ENCODE data around the gene DHRSX.
"Not testable (repeated sequence)": the region's sequence is repeated elsewhere in the genome, so short reads cannot be mapped to it uniquely, and the experiment has no call there.

DHRSX gene

DNA sequence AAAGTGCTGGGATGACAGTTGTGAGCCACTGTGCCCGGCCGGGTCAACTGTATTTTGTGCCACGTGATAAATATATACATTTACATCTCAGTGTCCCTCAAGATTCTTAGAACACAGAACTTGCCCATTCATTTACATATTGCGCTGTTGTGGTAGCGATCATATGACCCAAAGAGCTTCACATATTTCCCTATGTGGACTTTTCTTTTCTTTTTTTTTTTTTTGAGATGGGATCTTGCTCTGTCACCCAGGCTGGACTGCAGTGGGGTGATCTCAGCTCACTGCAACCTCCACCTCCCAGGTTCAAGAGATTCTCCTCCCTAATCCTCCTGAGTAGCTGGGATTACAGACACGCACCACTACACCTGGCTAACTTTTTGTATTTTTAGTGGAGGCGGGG lies 180.7 kb downstream of the DHRSX start:
- no peak for DNase-seq

DNA sequence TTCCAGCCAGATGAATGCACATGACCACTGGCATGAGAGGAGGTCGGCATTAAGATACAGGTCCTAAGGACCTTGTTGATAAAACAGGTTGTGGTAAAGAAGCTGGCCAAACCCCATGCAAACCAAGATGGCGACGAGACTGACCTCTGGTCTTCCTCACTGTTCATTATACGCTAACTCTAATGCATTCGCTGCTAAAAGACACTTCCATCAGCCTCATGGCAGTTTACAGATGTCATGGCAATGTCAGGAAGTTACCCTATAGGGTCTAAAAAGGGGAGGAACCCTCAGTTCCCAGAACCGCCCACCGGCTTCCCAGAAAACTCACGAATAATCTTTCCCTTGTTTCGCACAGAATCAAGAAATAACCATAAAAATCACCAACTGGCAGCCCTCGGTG lies 182.4 kb downstream of the DHRSX start:
- no peak for DNase-seq

DNA sequence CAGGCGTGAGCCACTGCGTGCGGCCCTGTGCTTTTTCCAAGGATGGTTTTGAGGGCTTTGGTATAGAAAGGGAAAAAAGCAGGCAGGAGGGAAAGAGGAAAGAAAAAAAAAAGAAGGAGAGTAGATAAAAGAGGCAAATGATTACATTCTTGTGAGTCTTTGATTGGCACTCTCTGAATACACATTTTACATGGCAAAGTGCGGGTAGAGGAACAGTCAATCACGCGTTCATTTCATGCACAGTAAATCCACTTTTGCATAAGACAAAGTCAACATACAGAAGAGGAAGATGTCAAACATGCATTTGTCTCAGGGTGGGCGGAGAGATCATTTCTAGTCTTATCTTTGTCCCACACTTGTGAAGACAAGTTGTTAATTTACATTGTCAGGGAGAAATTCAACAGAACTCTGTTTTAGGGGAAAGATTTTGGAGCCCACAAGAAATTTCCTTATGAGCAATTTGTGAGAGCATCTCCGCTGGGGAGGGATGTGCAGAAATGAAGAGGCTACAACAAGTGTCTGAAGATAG lies 183.2 kb downstream of the DHRSX start:
- DNase-seq, result no peak

DNA sequence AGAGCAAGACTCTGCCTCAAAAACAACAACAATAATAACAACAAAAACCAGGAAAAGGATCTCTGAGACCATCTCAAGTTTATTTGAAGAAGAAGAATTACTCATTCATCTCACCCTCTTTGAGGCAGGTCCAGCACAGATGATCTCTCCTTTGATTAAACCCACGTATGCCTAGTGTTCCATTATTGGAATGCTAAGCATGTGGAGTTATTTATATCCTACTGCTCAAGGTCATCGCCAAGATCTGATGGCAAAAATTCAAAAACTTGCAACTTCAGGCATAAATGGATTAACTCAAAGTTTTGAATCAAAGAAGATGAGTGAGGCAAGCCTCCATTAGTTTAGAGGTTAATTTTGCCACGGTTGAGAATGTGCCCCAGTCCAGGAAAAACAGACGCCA lies 184.2 kb downstream of the DHRSX start:
- no peak for DNase-seq

DNA sequence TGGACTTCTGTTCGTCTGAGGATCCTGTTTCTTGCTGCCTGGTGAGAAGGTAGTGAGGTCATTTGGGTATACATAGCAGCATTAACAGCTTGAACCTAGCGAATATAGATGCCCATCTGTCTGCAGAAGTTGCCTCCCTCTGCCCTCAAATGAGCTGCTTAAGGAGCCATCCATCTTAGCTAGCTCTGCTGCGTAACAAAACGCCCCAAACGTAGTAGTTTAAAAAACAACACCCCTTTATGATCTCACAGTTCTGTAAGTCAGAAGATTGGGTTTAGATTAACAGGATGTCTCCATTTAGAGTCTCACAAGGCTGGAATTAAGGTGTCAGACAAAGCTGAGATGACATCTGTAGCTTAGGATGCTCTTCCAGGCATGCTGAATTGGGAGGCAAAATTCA lies 185.3 kb downstream of the DHRSX start:
- no peak for DNase-seq

DNA sequence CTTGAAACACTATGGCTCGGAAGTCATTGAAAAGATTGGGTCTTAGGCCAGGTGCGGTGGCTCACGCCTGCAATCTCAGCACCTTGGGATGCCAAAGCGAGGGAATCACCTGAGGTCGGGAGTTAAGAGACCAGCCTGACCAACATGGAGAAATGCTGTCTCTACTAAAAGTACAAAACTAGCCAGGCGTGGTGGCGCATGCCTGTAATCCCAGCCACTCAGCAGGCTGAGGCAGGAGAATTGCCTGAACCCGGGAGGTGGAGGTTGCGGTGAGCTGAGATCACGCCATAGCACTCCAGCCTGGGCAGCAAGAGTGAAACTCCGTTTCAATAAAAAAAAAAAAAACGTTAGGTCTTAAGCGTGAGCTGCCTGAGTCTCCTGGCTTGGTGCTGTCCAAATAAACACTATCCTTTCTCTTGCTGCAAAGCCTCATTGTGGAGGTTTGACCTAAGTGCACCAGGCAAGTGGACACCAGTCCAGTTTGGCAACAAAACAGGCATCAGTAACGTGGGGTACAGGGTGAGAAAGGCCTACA lies 185.9 kb downstream of the DHRSX start:
- no peak for DNase-seq

- no peak for DNase-seq
These were observed 186.7 kb downstream of the DHRSX start for GRCh38 chrX:2313864-2314640.

DNA sequence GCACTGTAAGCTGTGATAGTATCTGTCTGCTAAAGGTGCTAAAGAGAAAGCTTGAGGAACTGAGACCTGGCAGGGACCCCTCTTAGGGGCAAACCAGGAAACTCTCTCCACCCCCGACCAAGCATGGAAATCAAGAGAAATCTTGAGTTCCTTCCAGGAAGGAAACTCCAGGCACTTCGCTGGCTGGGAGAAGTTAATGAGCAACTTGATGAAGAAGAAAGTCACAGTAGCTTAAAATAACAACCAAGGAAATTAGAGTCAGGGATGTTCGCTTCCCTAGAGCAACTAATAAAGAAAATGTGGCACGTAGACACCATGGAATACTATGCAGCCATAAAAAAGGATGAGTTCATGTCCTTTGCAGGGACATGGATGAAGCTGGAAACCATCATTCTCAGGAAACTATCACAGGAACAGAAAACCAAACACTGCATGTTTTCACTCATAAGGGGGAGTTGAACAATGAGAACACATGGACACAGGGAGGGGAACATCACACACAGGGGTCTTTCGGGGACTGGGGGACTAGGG lies 188.7 kb downstream of the DHRSX start:
- DNase-seq, result not testable (repeated sequence)

GRCh38 chrX:2311501-2311900 lies 189.3 kb downstream of the DHRSX start:
- no peak for DNase-seq

- no peak for DNase-seq
These were observed 198.9 kb downstream of the DHRSX start for GRCh38 chrX:2301901-2302300.

DNA sequence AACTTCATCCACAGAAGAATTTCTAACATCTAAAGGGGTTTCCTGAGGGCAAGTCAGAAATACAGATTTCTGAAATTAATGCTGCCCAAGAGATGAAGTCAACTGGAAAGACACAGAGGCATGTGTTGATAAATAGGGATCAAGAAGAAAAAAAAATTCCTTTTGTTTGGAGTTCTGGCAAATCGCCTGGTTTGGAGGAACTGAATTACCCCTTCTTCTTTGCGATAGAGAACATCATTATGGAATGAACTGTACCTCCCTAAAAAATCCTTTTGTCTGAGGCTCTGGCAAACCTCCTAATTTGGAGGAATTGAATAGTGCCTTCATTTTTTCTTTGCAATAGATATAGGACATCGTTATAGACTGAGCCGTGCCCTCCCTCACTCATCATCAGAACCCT lies 200.9 kb downstream of the DHRSX start:
- no peak for DNase-seq

DNA sequence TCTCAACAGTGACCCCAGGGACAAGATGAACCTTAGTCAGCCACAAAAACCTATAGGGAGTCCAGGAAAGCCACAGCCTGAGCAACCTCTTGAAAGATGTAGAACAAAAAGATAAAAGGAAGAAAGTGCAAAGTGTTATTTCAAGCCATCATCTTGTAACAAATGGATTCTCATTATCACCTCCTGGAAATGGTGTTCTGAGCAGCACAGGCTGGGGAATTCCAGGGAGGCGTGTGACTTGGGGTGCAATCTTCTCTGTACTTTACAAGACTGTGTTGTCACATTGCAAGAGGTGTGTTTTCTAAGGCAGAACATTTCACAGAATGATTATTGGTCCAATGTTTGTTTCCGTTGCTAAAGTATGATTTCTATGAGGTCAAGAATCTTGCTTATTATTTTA lies 214.0 kb downstream of the DHRSX start:
- DNase-seq, result no peak

DNA sequence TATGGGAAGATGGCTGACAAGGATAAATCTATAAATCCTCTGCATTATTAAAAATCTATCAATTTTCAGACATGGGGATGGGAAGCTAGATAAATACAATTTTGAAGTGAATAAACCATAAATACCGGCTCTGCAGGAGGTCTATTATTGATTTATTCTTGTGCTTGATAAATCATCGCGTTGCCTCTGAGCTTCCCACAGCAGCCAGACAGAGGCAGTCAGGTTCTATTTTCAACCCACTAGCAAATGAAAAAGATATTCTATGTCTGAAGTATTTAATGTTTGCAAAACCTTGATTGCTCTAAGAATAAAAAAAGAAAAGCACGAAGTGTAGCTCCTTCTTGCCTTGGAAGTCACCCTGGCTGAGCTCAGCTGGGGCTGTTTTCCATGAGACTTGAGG lies 216.2 kb downstream of the DHRSX start:
- no peak for DNase-seq

- no peak for DNase-seq
These were observed 216.6 kb downstream of the DHRSX start for GRCh38 chrX:2284133-2284532.

GRCh38 chrX:2283111-2283859 lies 217.5 kb downstream of the DHRSX start:
- DNase-seq, result no peak

DNA sequence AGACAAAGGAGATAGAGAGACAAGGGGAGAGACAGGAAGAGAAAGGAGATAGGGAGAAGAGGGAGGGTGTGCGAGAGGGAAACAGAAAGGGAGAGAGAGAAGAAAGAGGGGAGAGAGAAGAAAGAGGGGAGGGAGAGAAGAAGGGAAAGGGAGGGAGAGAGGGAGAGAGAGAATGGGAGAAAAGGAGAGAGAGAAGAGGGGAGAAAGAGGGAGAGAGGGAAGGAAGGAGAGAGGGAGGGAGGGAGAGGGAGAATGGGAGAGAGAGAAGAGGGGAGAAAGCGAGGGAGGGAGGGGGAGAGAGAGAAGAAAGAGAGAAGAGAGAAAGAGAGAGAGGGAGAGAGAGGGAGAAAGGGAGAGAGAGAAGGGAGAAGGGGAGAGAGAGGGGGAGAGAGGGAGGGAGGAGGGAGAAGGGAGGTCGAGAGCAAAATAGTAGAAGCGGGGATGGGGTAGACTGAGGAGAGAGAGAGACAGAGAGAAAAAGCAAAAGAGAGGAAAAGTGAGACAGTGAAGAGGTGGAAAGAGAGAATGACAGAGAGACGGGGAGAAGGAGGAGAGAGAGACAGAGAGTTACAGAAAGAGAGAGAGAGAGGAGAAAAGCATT lies 218.2 kb downstream of the DHRSX start:
- no peak for DNase-seq

DNA sequence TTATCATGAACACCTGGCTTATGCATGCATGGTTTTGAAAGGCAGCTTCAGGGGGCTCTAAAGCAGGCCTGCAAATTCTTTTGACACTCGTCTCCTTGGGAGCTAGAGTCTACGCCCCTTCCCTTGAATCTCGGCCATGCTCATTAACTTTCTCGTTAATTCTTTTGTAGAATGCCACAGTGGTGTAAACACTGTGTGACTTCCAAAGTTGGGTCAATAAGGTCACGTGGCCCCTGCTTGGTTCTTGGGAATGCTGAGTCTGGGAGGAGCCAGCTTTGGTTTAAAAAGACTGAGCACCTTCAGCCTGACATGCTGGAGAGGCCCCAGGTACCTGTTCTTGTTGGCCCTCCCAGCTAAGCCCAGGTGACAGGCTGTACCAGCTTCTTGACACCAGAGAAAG lies 228.4 kb downstream of the DHRSX start:
- DNase-seq, result no peak

DNA sequence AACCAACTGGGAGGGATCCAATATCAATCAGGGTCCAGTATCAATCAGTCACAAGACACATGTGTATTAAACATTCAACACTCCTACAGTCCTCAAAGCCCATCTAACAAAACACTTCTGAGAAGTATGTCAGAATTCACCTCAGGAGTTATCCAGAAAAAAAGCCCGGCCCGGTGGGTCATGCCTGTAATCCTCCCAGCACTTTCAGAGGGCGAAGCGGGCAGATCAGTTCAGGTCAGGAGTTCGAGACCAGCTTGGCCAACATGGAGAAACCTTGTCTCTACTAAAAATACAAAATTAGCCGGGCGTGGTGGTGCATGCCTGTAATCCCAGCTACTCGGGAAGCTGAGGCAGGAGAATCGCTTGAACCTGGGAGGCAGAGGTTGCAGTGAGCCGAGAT lies 229.2 kb downstream of the DHRSX start:
- DNase-seq, result not testable (repeated sequence)

DNA sequence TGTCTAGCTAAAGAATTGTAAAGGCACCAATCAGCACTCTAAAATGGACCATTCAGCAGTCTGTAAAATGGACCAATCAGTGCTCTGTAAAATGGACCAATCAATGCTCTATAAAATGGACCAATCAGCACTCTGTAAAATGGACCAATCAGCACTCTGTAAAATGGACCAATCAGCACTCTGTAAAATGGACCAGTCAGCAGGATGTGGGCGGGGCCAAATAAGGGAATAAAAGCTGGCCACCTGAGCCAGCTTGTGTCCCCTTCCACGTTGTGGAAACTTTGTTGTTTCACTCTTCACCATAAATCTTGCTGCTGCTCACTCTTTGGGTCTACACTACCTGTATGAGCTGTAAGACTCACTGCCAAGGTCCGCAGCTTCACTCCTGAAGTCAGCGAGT lies 230.0 kb downstream of the DHRSX start:
- not testable (repeated sequence) for DNase-seq

DNA sequence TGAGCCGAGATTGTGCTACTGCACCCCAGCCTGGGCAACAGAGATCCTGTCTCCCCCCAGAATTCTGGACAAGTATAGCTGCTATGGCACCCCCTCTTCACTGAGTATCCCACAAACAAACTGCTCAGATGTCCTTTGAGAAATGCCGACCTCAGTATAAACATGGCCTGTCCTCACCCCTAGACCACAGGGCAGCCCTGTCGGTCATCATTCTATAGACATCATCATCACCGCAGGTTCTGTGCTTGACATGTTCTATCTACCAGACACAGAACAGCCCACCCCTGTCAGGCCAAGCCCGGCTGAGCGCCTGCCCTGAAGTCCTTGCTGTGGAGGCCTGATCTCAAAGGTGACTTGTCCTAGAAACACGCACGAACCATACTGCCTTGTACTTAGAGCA lies 232.9 kb downstream of the DHRSX start:
- DNase-seq, result no peak

DNA sequence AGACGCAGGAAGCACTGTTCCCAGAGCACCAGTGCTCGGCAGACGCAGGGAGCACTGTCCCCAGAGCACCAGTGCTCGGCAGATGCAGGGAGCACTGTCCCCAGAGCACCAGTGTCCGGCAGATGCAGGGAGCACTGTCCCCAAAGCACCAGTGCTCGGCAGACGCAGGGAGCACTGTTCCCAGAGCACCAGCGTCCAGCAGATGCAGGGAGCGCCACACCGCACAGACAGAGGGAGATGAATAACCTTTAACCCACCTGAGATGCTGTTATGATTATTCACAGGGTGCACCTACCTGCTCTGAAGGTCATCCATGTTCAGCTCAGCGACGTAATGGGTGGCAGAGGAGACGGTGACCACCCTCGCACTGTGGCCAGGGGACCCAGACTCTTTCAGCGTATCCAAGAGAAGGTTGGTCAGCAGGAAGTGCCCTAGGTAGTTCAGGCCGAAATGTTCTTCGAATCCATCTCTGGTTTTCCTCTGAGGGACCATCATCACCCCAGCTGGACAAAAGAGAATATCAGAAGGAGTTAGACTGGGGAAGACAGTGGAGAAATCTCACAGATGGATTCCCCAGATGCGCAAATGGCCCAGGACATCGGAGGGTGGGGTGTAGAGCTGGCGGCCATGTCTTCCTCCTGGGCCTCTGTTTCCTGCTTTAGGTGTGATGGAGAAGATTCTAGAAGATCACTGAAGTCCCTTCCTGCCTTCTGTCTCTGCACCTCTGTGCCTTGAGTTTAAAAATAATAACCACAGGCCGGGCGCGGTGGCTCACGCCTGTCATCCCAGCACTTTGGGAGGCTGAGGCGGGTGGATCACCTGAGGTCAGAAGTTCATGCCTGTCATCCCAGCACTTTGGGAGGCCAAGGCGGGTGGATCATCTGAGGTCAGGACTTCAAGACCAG lies 234.1 kb downstream of the DHRSX start:
- DNase-seq, result no peak

Data from nucleus accumbens (tissue), 56 donors.